Vagina (tissue), 2 donors: Measurements from ENCODE around the gene RALGPS2.

Source experiments
- POLR2A ChIP-seq, 2 donors: fragments of 450-650 bp; IDR thresholded peaks; one replicate each; pipeline ENCODE4 v1.6.1; 2017; ENCODE audit warnings: antibody characterized with exemption in 2 of 2, mild to moderate bottlenecking in 2 of 2, moderate library complexity in 2 of 2
- POLR2AphosphoS5 ChIP-seq, 2 donors: sonication (generic); formaldehyde crosslinking; IDR thresholded peaks; one replicate each; pipeline ENCODE4 v1.9.0; 2017; ENCODE audit warnings: antibody characterized with exemption in 2 of 2, mild to moderate bottlenecking in 2 of 2, low read depth in 1 of 2; ENCODE audit not compliant: insufficient read depth in 1 of 2
- TF ChIP-seq, protein P1 (sequence below), 3 experiments: fragments of 450-650 bp in 2 of 3; fragments of 200-600 bp in 1 of 3; sonication (generic) in 1 of 3; IDR thresholded peaks; one replicate each; pipeline ENCODE4 v1.5.1; 2017 to 2019; ENCODE audit warnings: antibody characterized with exemption in 3 of 3, mild to moderate bottlenecking in 2 of 3, moderate library complexity in 2 of 3

GRCh38 chr1:178969226-178969987, 244.4 kb downstream of the RALGPS2 start:
- TF ChIP-seq, protein P1, sequence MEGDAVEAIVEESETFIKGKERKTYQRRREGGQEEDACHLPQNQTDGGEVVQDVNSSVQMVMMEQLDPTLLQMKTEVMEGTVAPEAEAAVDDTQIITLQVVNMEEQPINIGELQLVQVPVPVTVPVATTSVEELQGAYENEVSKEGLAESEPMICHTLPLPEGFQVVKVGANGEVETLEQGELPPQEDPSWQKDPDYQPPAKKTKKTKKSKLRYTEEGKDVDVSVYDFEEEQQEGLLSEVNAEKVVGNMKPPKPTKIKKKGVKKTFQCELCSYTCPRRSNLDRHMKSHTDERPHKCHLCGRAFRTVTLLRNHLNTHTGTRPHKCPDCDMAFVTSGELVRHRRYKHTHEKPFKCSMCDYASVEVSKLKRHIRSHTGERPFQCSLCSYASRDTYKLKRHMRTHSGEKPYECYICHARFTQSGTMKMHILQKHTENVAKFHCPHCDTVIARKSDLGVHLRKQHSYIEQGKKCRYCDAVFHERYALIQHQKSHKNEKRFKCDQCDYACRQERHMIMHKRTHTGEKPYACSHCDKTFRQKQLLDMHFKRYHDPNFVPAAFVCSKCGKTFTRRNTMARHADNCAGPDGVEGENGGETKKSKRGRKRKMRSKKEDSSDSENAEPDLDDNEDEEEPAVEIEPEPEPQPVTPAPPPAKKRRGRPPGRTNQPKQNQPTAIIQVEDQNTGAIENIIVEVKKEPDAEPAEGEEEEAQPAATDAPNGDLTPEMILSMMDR (IDR thresholded peaks at IDR 0.05): no peak
- no peak for TF ChIP-seq POLR2A (IDR thresholded peaks at IDR 0.05)
- no peak for TF ChIP-seq POLR2AphosphoS5 (IDR thresholded peaks at IDR 0.05; ENCODE audit: insufficient read depth in 1 of 2, low read depth in 1 of 2)
